Activated CD4-positive, alpha-beta memory T cell treated with anti-CD3 and anti-CD28 coated beads, Interleukin-2, amount 10 ng/mL, durations not matched to agents 7 days and 5 days (primary cell): ENCODE data around the gene POU2F2. TPM values are rescaled to one million over a fixed set of nuclear protein-coding genes. Genes with fewer than 3 reads are reported as not detected.

Source experiments
- CTCF ChIA-PET: fragments of 350-600 bp; sonication (Branson Sonifier 250); formaldehyde crosslinking; loops from one replicate; lab custom pipeline; 2021; ENCODE audit warnings: antibody characterized with exemption, inconsistent platforms; lab: Charles Lee
- POLR2A ChIA-PET: fragments of 350-600 bp; sonication (Branson Sonifier 250); formaldehyde crosslinking; loops from one replicate; lab custom pipeline; 2021; ENCODE audit warnings: antibody characterized with exemption; lab: Charles Lee
- DNase-seq: peaks from one replicate; pipeline ENCODE4 v3.0.0-alpha.2; 2020
- H3K27ac Mint-ChIP-seq: one replicate; pipeline ENCODE4 v1.8.0; 2021; ENCODE audit warnings: mild to moderate bottlenecking, mixed read lengths
- H3K27me3 Mint-ChIP-seq: one replicate; pipeline ENCODE4 v1.8.0; 2021; ENCODE audit warnings: mixed read lengths
- H3K36me3 Mint-ChIP-seq: one replicate; pipeline ENCODE4 v1.8.0; 2021; ENCODE audit warnings: low read depth, mixed read lengths
- H3K4me1 Mint-ChIP-seq: one replicate; pipeline ENCODE4 v1.8.0; 2021; ENCODE audit warnings: mixed read lengths
- H3K4me3 Mint-ChIP-seq: one replicate; pipeline ENCODE4 v1.8.0; 2021; ENCODE audit warnings: mild to moderate bottlenecking, mixed read lengths
- H3K9me3 Mint-ChIP-seq: one replicate; pipeline ENCODE4 v1.8.0; 2021; ENCODE audit warnings: mixed read lengths
- total RNA-seq, 2 experiments: library from RNA; stranded (reverse); gene quantifications; one replicate each; pipeline ENCODE4 v1.2.3, GENCODE V29; 2021

Gene POU2F2
- total RNA-seq, 2 experiments from 2014 or later = 31.3 to 35.8 TPM

GRCh38 chr19:42120276-42120980 lies 11.8 kb downstream of the POU2F2 start:
- H3K4me1 Mint-ChIP-seq = peaks cover 42% of the 10 kb centered on the region
- ChIA-PET CTCF (interaction anchor here (0.7 to 3.7 kb wide), 3 partner anchors 11 to 419 kb away, joined by 3 to 19 read pairs (median 4); partner anchors contain the start of gene POU2F2), POLR2A (interaction anchor here (1.7 kb wide), 1 partner anchor 12 kb away, joined by 3 read pairs; no protein-coding TSS in a partner anchor)
- H3K27ac Mint-ChIP-seq = peak overlapping the region; percentile 94
- H3K4me3 Mint-ChIP-seq = no peak overlapping the region
- H3K36me3 Mint-ChIP-seq = peaks cover 30% of the 10 kb centered on the region
- no peaks in the 10 kb centered on the region for H3K27me3 Mint-ChIP-seq
- no peak for DNase-seq
- no peaks in the 10 kb centered on the region for H3K9me3 Mint-ChIP-seq

GRCh38 chr19:42117076-42117475 lies 15.2 kb downstream of the POU2F2 start:
- H3K27me3 Mint-ChIP-seq = no peaks in the 10 kb centered on the region
- POLR2A ChIA-PET = no interaction called here
- peaks cover 33% of the 10 kb centered on the region for H3K36me3 Mint-ChIP-seq
- H3K27ac Mint-ChIP-seq = no peak overlapping the region
- no peak for DNase-seq
- CTCF ChIA-PET = no interaction called here
- H3K4me1 Mint-ChIP-seq = peaks cover 35% of the 10 kb centered on the region
- H3K4me3 Mint-ChIP-seq = no peak overlapping the region
- no peaks in the 10 kb centered on the region for H3K9me3 Mint-ChIP-seq

GRCh38 chr19:42116308-42117075 lies 15.8 kb downstream of the POU2F2 start:
- Mint-ChIP-seq H3K4me3 (no peak overlapping the region), H3K36me3 (peaks cover 34% of the 10 kb centered on the region), H3K27me3 (no peaks in the 10 kb centered on the region), H3K27ac (no peak overlapping the region), H3K4me1 (peaks cover 34% of the 10 kb centered on the region), H3K9me3 (no peaks in the 10 kb centered on the region)
- CTCF ChIA-PET = no interaction called here
- POLR2A ChIA-PET = no interaction called here
- no peak for DNase-seq

- Mint-ChIP-seq H3K4me1 (peaks cover 28% of the 10 kb centered on the region), H3K36me3 (peaks cover 37% of the 10 kb centered on the region), H3K27me3 (no peaks in the 10 kb centered on the region), H3K4me3 (no peak overlapping the region), H3K9me3 (no peaks in the 10 kb centered on the region), H3K27ac (no peak overlapping the region)
- DNase-seq = no peak
- POLR2A ChIA-PET = no interaction called here
- CTCF ChIA-PET = no interaction called here
These were observed 16.5 kb downstream of the POU2F2 start for GRCh38 chr19:42115705-42116104.

GRCh38 chr19:42115219-42115618 lies 17.0 kb downstream of the POU2F2 start:
- H3K4me3 Mint-ChIP-seq = no peak overlapping the region
- peaks cover 26% of the 10 kb centered on the region for H3K4me1 Mint-ChIP-seq
- POLR2A ChIA-PET = interaction anchor here (1.9 kb wide), 1 partner anchor 8 kb away, joined by 5 read pairs; no protein-coding TSS in a partner anchor
- CTCF ChIA-PET = interaction anchor here (1.0 to 1.5 kb wide), 2 partner anchors 9 to 17 kb away, joined by 3 read pairs; no protein-coding TSS in a partner anchor
- no peak overlapping the region for H3K27ac Mint-ChIP-seq
- no peaks in the 10 kb centered on the region for H3K9me3 Mint-ChIP-seq
- H3K27me3 Mint-ChIP-seq = no peaks in the 10 kb centered on the region
- H3K36me3 Mint-ChIP-seq = peaks cover 37% of the 10 kb centered on the region
- no peak for DNase-seq

- POLR2A ChIA-PET = interaction anchor here (1.9 kb wide), 1 partner anchor 9 kb away, joined by 5 read pairs; no protein-coding TSS in a partner anchor
These were observed 17.8 kb downstream of the POU2F2 start for GRCh38 chr19:42114412-42114811.

GRCh38 chr19:42113641-42114348 lies 18.5 kb downstream of the POU2F2 start:
- Mint-ChIP-seq H3K4me3 (no peak overlapping the region), H3K4me1 (peaks cover 27% of the 10 kb centered on the region), H3K27ac (no peak overlapping the region), H3K9me3 (no peaks in the 10 kb centered on the region), H3K27me3 (no peaks in the 10 kb centered on the region), H3K36me3 (peaks cover 35% of the 10 kb centered on the region)
- ChIA-PET CTCF (interaction anchor here (0.5 to 1.5 kb wide), 3 partner anchors 19 to 129 kb away, joined by 3 read pairs; partner anchors contain the start of gene ZNF574), POLR2A (interaction anchor here (1.9 kb wide), 1 partner anchor 9 kb away, joined by 5 read pairs; no protein-coding TSS in a partner anchor)
- DNase-seq = no peak

More at GRCh38 chr19:42114412-42114811, 17.8 kb downstream of the POU2F2 start:
- no peaks in the 10 kb centered on the region for H3K9me3 Mint-ChIP-seq
- DNase-seq = no peak
- H3K27me3 Mint-ChIP-seq = no peaks in the 10 kb centered on the region
- peaks cover 37% of the 10 kb centered on the region for H3K36me3 Mint-ChIP-seq
- no peak overlapping the region for H3K4me3 Mint-ChIP-seq
- H3K4me1 Mint-ChIP-seq = peaks cover 26% of the 10 kb centered on the region
- H3K27ac Mint-ChIP-seq = no peak overlapping the region
- CTCF ChIA-PET = interaction anchor here (0.5 to 1.5 kb wide), 3 partner anchors 9 to 38 kb away, joined by 3 read pairs; partner anchors contain the start of gene ZNF574

GRCh38 chr19:42111811-42112210 lies 20.4 kb downstream of the POU2F2 start:
- ChIA-PET POLR2A (no interaction called here), CTCF (interaction anchor here (1.4 to 3.6 kb wide), 2 partner anchors 21 to 168 kb away, joined by 4 to 23 read pairs; partner anchors contain the start of gene POU2F2)
- Mint-ChIP-seq H3K4me1 (peaks cover 28% of the 10 kb centered on the region), H3K36me3 (peaks cover 30% of the 10 kb centered on the region), H3K27ac (no peak overlapping the region), H3K4me3 (no peak overlapping the region), H3K27me3 (no peaks in the 10 kb centered on the region), H3K9me3 (no peaks in the 10 kb centered on the region)
- no peak for DNase-seq

- Mint-ChIP-seq H3K9me3 (no peaks in the 10 kb centered on the region), H3K4me1 (peaks cover 28% of the 10 kb centered on the region), H3K27ac (peak overlapping the region; percentile 48), H3K36me3 (peaks cover 28% of the 10 kb centered on the region), H3K4me3 (no peak overlapping the region), H3K27me3 (no peaks in the 10 kb centered on the region)
- no peak for DNase-seq
- ChIA-PET CTCF (interaction anchor here (1.1 to 3.6 kb wide), 3 partner anchors 21 to 173 kb away, joined by 3 to 23 read pairs (median 4); partner anchors contain the start of gene POU2F2), POLR2A (no interaction called here)
These were observed 20.9 kb downstream of the POU2F2 start for GRCh38 chr19:42111384-42111783.

- Mint-ChIP-seq H3K9me3 (no peaks in the 10 kb centered on the region), H3K36me3 (peaks cover 21% of the 10 kb centered on the region), H3K27me3 (no peaks in the 10 kb centered on the region), H3K27ac (no peak overlapping the region), H3K4me3 (no peak overlapping the region), H3K4me1 (peaks cover 32% of the 10 kb centered on the region)
- CTCF ChIA-PET = interaction anchor here (0.6 to 3.6 kb wide), 4 partner anchors 22 to 290 kb away, joined by 3 to 23 read pairs (median 4); partner anchors contain the start of gene POU2F2
- POLR2A ChIA-PET = interaction anchor here (0.9 kb wide), 1 partner anchor 21 kb away, joined by 3 read pairs; no protein-coding TSS in a partner anchor
- no peak for DNase-seq
These were observed 21.6 kb downstream of the POU2F2 start for GRCh38 chr19:42110658-42111057.

GRCh38 chr19:42109896-42110295 lies 22.4 kb downstream of the POU2F2 start:
- H3K27ac Mint-ChIP-seq = no peak overlapping the region
- POLR2A ChIA-PET = interaction anchor here (0.9 to 1.0 kb wide), 2 partner anchors 22 to 133 kb away, joined by 3 read pairs; partner anchors contain the start of gene GSK3A
- CTCF ChIA-PET = interaction anchor here (0.6 to 3.6 kb wide), 8 partner anchors 11 to 330 kb away, joined by 3 to 23 read pairs (median 5); partner anchors contain the start of gene GSK3A

More at GRCh38 chr19:42109896-42110295, 22.4 kb downstream of the POU2F2 start:
- peaks cover 16% of the 10 kb centered on the region for H3K36me3 Mint-ChIP-seq
- no peak for DNase-seq
- peaks cover 38% of the 10 kb centered on the region for H3K4me1 Mint-ChIP-seq
- H3K27me3 Mint-ChIP-seq = no peaks in the 10 kb centered on the region
- H3K4me3 Mint-ChIP-seq = no peak overlapping the region
- H3K9me3 Mint-ChIP-seq = no peaks in the 10 kb centered on the region
